ENCODE data around the gene CNTN5. TPM values are rescaled to one million over a fixed set of nuclear protein-coding genes. Genes with fewer than 3 reads are reported as not detected.

The CNTN5 gene
- total and polyA plus RNA-seq, 2 experiments from 2014 or later, result 9.6 to 10.6 TPM

DNA sequence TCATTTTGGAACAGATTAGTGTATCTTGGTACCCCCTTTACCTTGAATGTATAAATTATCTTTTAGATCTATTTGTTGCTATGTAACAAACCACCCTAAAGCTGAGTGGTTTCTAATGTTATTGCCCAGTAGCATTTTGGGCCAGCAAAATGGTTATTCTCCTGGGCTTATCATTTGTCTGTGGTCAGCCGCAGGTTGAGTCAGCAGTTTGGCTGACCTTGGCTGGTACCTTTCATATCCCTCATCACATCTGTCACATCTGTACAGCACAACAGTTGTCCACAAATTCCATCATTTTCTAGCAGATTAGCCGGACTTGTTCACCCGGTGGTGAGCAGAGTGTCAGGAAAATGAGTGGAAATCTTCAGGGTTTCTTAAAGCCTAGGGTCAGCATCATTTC, 1077.8 kb downstream of the CNTN5 start:
- no peaks in the 10 kb centered on the region for H4K20me1 ChIP-seq (ENCODE audit: insufficient read depth, poor library complexity, severe bottlenecking)
- H3K4me2 ChIP-seq, result no peak overlapping the region

DNA sequence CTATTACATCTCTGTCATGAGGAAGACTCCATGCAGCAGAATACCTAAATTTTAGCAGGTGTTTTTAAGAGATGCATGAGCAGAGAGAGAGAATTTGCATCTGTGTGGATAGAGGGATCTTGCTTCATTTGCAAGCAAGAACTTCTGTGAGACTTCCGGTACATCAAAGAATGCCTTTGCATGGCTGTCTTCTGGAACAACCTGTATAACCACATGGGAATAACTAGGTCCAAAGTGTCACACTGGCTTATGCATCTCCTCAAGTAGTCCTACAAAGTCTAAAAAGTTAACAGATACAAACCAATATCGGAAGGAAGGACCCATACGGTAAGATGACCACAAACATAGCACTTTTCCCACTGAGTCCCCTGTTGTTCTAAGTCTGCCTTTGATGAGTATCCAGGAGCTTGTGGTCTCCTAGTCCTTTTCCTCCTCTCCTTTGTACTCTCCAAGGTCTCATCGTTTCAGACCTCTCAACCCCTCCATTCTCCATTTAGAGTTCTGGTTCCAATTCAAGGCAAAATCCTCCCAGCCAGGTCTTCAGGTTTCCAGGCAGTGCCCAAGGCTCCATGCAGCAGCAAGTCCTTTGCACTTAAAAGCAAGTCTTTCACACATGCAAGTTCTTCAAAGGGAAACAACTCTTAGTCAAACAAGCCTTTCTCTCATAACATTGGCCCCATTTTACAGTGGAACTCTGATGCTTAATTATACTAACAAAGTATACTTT, 1084.7 kb downstream of the CNTN5 start:
- Histone ChIP-seq H3K4me2 (no peak overlapping the region), H2AFZ (no peak overlapping the region), H3K79me2 (no peaks in the 10 kb centered on the region), H3K27me3 (no peaks in the 10 kb centered on the region), H4K20me1 (ENCODE audit: insufficient read depth, poor library complexity, severe bottlenecking) (no peaks in the 10 kb centered on the region), H3K36me3 (replicated peaks; ENCODE audit: insufficient read depth, low read depth) (no peaks in the 10 kb centered on the region), H3K4me1 (ENCODE audit: insufficient read depth) (no peaks in the 10 kb centered on the region), H3K9me3 (ENCODE audit: low read depth) (no peaks in the 10 kb centered on the region), H3K9me2 (replicated peaks; ENCODE audit: insufficient read depth) (no peaks in the 10 kb centered on the region), H3K27ac (no peak overlapping the region), H3K4me3 (no peak overlapping the region)
- DNase-seq (ENCODE audit: low spot score), result no peak
- TF ChIP-seq CTCF (IDR thresholded peaks at IDR 0.05; ENCODE audit: poor library complexity) (no peak), EZH2 (IDR thresholded peaks at IDR 0.05; ENCODE audit: borderline replicate concordance) (no peak), EZH2phosphoT487 (IDR thresholded peaks at IDR 0.05; ENCODE audit: low read depth, severe bottlenecking, unreplicated experiment) (no peak)
- WGBS (ENCODE audit: low lambda C conversion rate, missing lambda C conversion rate), result 65% methylated on average over 4 of the region's 4 CpGs

More for the DNA sequence above, 1077.8 kb downstream of the CNTN5 start:
- Histone ChIP-seq H3K27ac (no peak overlapping the region), H3K4me3 (no peak overlapping the region), H2AFZ (no peak overlapping the region), H3K27me3 (no peaks in the 10 kb centered on the region), H3K9me3 (ENCODE audit: low read depth) (no peaks in the 10 kb centered on the region), H3K36me3 (replicated peaks; ENCODE audit: insufficient read depth, low read depth) (no peaks in the 10 kb centered on the region), H3K79me2 (no peaks in the 10 kb centered on the region), H3K4me1 (ENCODE audit: insufficient read depth) (no peaks in the 10 kb centered on the region), H3K9me2 (replicated peaks; ENCODE audit: insufficient read depth) (no peaks in the 10 kb centered on the region)
- TF ChIP-seq CTCF (IDR thresholded peaks at IDR 0.05; ENCODE audit: poor library complexity) (no peak), EZH2phosphoT487 (IDR thresholded peaks at IDR 0.05; ENCODE audit: low read depth, severe bottlenecking, unreplicated experiment) (no peak), EZH2 (IDR thresholded peaks at IDR 0.05; ENCODE audit: borderline replicate concordance) (no peak)
- DNase-seq (ENCODE audit: low spot score), result no peak
- WGBS (ENCODE audit: low lambda C conversion rate, missing lambda C conversion rate), result 74% methylated on average over 3 of the region's 3 CpGs

- Histone ChIP-seq H3K4me2 (no peak overlapping the region), H3K9me2 (replicated peaks; ENCODE audit: insufficient read depth) (no peaks in the 10 kb centered on the region), H3K79me2 (no peaks in the 10 kb centered on the region), H3K4me1 (ENCODE audit: insufficient read depth) (no peaks in the 10 kb centered on the region), H3K27ac (no peak overlapping the region), H3K4me3 (no peak overlapping the region), H4K20me1 (ENCODE audit: insufficient read depth, poor library complexity, severe bottlenecking) (no peaks in the 10 kb centered on the region), H3K36me3 (replicated peaks; ENCODE audit: insufficient read depth, low read depth) (no peaks in the 10 kb centered on the region), H3K9me3 (ENCODE audit: low read depth) (no peaks in the 10 kb centered on the region), H3K27me3 (no peaks in the 10 kb centered on the region), H2AFZ (no peak overlapping the region)
- 49% methylated on average over 3 of the region's 3 CpGs for WGBS (ENCODE audit: low lambda C conversion rate, missing lambda C conversion rate)
- no peak for DNase-seq (ENCODE audit: low spot score)
- TF ChIP-seq EZH2 (IDR thresholded peaks at IDR 0.05; ENCODE audit: borderline replicate concordance) (no peak), CTCF (IDR thresholded peaks at IDR 0.05; ENCODE audit: poor library complexity) (no peak), EZH2phosphoT487 (IDR thresholded peaks at IDR 0.05; ENCODE audit: low read depth, severe bottlenecking, unreplicated experiment) (no peak)
Measured at GRCh38 chr11:100105982-100106358, 1085.2 kb downstream of the CNTN5 start.

Measured in hepatocyte (in vitro differentiated cells).